Breast epithelium (tissue), 4 donors: Measurements from ENCODE around the gene CD200R1. TPM values are rescaled to one million over a fixed set of nuclear protein-coding genes. Genes with fewer than 3 reads are reported as not detected.

Experiments used
- DNase-seq, 2 donors: peaks; one replicate each; pipeline ENCODE4 v3.0.0-alpha.2; 2019; ENCODE audit warnings: low spot score in 2 of 2
- H3K27ac ChIP-seq, 2 donors: fragments of 200-600 bp; sonication (generic) in 1 of 2; one replicate each; pipeline ENCODE4 v1.5.1; 2016 to 2019; ENCODE audit warnings: mild to moderate bottlenecking in 1 of 2
- H3K27me3 ChIP-seq, 2 donors: fragments of 200-600 bp; sonication (generic) in 1 of 2; one replicate each; pipeline versions ENCODE4 v1.5.1 to v1.6.0; 2017 to 2019; ENCODE audit warnings: control low read depth in 1 of 2, mild to moderate bottlenecking in 1 of 2
- H3K36me3 ChIP-seq: fragments of 200-600 bp; one replicate; pipeline ENCODE4 v1.5.1; 2019
- H3K4me1 ChIP-seq, 2 donors: fragments of 200-600 bp; sonication (generic); one replicate each; pipeline ENCODE4 v1.5.1; 2016 to 2019; ENCODE audit warnings: control low read depth in 1 of 2
- H3K4me3 ChIP-seq, 3 donors: fragments of 200-600 bp; sonication (generic); 1 replicate in 2 of 3; 2 replicates in 1 of 3; pipeline ENCODE4 v1.5.1; 2016 to 2019; ENCODE audit warnings: mild to moderate bottlenecking in 3 of 3, moderate library complexity in 2 of 3
- H3K9me3 ChIP-seq, 2 donors: fragments of 200-600 bp; sonication (generic) in 1 of 2; one replicate each; pipeline ENCODE4 v1.5.1; 2016 to 2019; ENCODE audit warnings: control low read depth in 1 of 2
- CTCF ChIP-seq, 3 donors: fragments of 450-650 bp; IDR thresholded peaks; one replicate each; pipeline ENCODE4 v1.5.1; 2016 to 2017; ENCODE audit warnings: antibody characterized with exemption in 3 of 3, mild to moderate bottlenecking in 3 of 3, moderate library complexity in 3 of 3
- POLR2A ChIP-seq: fragments of 450-650 bp; IDR thresholded peaks from one replicate; pipeline ENCODE4 v1.6.1; 2016; ENCODE audit warnings: antibody characterized with exemption, mild to moderate bottlenecking, moderate library complexity
- POLR2AphosphoS5 ChIP-seq, 3 donors: sonication (generic); formaldehyde crosslinking; IDR thresholded peaks; one replicate each; pipeline ENCODE4 v1.6.1; 2017; ENCODE audit warnings: antibody characterized with exemption in 3 of 3
- intact Hi-C: fragments of 100-400 bp; cut with DNase I; formaldehyde crosslinking; loops from one replicate; pipeline ENCODE4 v1.15.1; 2023; ENCODE audit warnings: low total_unique reads
- total RNA-seq, 3 donors: library from RNA; depleted of rRNA; stranded (reverse); fragments of >200 nt; gene quantifications; one replicate each; pipeline ENCODE4 v1.1.0, GENCODE V29; 2016

CD200R1 gene
- total RNA-seq, 3 donors from 2014 or later: 0.66 to 3.4 (median 1.3) TPM

GRCh38 chr3:112976953-112977352 is 2.0 kb upstream of the CD200R1 start:
- Histone ChIP-seq H3K4me3 (no peak overlapping the region), H3K36me3 (no peaks in the 10 kb centered on the region), H3K27ac (no peak overlapping the region), H3K9me3 (no peaks in the 10 kb centered on the region), H3K27me3 (no peaks in the 10 kb centered on the region), H3K4me1 (no peaks in the 10 kb centered on the region)
- no peak for DNase-seq
- intact Hi-C loops: no loop called here
- no peak for TF ChIP-seq POLR2A
- no peak for TF ChIP-seq CTCF (IDR thresholded peaks at IDR 0.05)
- TF ChIP-seq POLR2AphosphoS5 (IDR thresholded peaks at IDR 0.05): no peak

GRCh38 chr3:112976001-112976400 is 1.1 kb upstream of the CD200R1 start:
- TF ChIP-seq POLR2AphosphoS5 (IDR thresholded peaks at IDR 0.05) (no peak), POLR2A (no peak), CTCF (IDR thresholded peaks at IDR 0.05) (no peak)
- Histone ChIP-seq H3K36me3 (no peaks in the 10 kb centered on the region), H3K4me1 (no peaks in the 10 kb centered on the region), H3K9me3 (no peaks in the 10 kb centered on the region), H3K4me3 (no peak overlapping the region), H3K27ac (no peak overlapping the region), H3K27me3 (no peaks in the 10 kb centered on the region)
- no peak for DNase-seq
- intact Hi-C loops: no loop called here

GRCh38 chr3:112974178-112974517 is 755 bp downstream of the CD200R1 start:
- no peaks in the 10 kb centered on the region for H3K4me1 ChIP-seq
- H3K36me3 ChIP-seq: no peaks in the 10 kb centered on the region
- TF ChIP-seq POLR2A (no peak), POLR2AphosphoS5 (IDR thresholded peaks at IDR 0.05) (no peak), CTCF (IDR thresholded peaks at IDR 0.05) (no peak)
- H3K27ac ChIP-seq: no peak overlapping the region
- H3K27me3 ChIP-seq: no peaks in the 10 kb centered on the region
- intact Hi-C loops: no loop called here
- H3K4me3 ChIP-seq: peak overlapping the region in 2 of 3 donors; percentile 13 to 21
- no peak for DNase-seq
- H3K9me3 ChIP-seq: no peaks in the 10 kb centered on the region

GRCh38 chr3:112973325-112974177 is 1.4 kb downstream of the CD200R1 start:
- Histone ChIP-seq H3K27ac (no peak overlapping the region), H3K4me1 (no peaks in the 10 kb centered on the region), H3K36me3 (no peaks in the 10 kb centered on the region), H3K27me3 (no peaks in the 10 kb centered on the region), H3K4me3 (peak overlapping the region in 2 of 3 donors; percentile 13 to 21), H3K9me3 (no peaks in the 10 kb centered on the region)
- intact Hi-C loops: no loop called here
- no peak for DNase-seq
- TF ChIP-seq POLR2A: no peak
- no peak for TF ChIP-seq POLR2AphosphoS5 (IDR thresholded peaks at IDR 0.05)
- no peak for TF ChIP-seq CTCF (IDR thresholded peaks at IDR 0.05)

GRCh38 chr3:112972158-112972557 is 2.7 kb downstream of the CD200R1 start:
- Histone ChIP-seq H3K36me3 (no peaks in the 10 kb centered on the region), H3K4me3 (no peak overlapping the region), H3K9me3 (no peaks in the 10 kb centered on the region), H3K27me3 (no peaks in the 10 kb centered on the region), H3K27ac (no peak overlapping the region), H3K4me1 (no peaks in the 10 kb centered on the region)
- intact Hi-C loops: no loop called here
- TF ChIP-seq CTCF (IDR thresholded peaks at IDR 0.05) (no peak), POLR2AphosphoS5 (IDR thresholded peaks at IDR 0.05) (no peak), POLR2A (no peak)
- DNase-seq: no peak
